GM06990 (cell line): ENCODE data around the gene GFRA4.

Source experiments
- DNase-seq: peaks from one replicate; pipeline ENCODE4 v3.0.0-alpha.2; 2011; ENCODE audit not compliant: insufficient read length; ENCODE audit errors: extremely low read depth
- H3K27me3 ChIP-seq: replicated peaks from 2 replicates; pipeline ENCODE4 v1.6.0; 2011; ENCODE audit warnings: low read length; ENCODE audit not compliant: control insufficient read depth, insufficient read depth
- H3K36me3 ChIP-seq: 2 replicates; pipeline ENCODE4 v1.5.1; 2011; ENCODE audit warnings: low read length; ENCODE audit not compliant: control insufficient read depth, insufficient read depth
- H3K4me3 ChIP-seq: replicated peaks from 2 replicates; pipeline ENCODE4 v1.5.1; 2011; ENCODE audit warnings: low read depth, mild to moderate bottlenecking, control low read depth, low read length
- TF ChIP-seq, protein P1 (sequence below): IDR thresholded peaks from 2 replicates; pipeline ENCODE4 v1.5.1; 2011; ENCODE audit warnings: low read length, control low read depth, mild to moderate bottlenecking, inconsistent platforms; ENCODE audit not compliant: insufficient read depth, poor library complexity, severe bottlenecking

GFRA4 gene

GRCh38 chr20:3658019-3658715, 5.0 kb downstream of the GFRA4 start:
- no peak overlapping the region for H3K4me3 ChIP-seq
- H3K27me3 ChIP-seq, result peaks cover 2% of the 10 kb centered on the region; the same call in 1 of the 2 replicates
- H3K36me3 ChIP-seq, result no peaks in the 10 kb centered on the region
- TF ChIP-seq, protein P1, sequence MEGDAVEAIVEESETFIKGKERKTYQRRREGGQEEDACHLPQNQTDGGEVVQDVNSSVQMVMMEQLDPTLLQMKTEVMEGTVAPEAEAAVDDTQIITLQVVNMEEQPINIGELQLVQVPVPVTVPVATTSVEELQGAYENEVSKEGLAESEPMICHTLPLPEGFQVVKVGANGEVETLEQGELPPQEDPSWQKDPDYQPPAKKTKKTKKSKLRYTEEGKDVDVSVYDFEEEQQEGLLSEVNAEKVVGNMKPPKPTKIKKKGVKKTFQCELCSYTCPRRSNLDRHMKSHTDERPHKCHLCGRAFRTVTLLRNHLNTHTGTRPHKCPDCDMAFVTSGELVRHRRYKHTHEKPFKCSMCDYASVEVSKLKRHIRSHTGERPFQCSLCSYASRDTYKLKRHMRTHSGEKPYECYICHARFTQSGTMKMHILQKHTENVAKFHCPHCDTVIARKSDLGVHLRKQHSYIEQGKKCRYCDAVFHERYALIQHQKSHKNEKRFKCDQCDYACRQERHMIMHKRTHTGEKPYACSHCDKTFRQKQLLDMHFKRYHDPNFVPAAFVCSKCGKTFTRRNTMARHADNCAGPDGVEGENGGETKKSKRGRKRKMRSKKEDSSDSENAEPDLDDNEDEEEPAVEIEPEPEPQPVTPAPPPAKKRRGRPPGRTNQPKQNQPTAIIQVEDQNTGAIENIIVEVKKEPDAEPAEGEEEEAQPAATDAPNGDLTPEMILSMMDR, result no peak
- DNase-seq, result no peak

DNA sequence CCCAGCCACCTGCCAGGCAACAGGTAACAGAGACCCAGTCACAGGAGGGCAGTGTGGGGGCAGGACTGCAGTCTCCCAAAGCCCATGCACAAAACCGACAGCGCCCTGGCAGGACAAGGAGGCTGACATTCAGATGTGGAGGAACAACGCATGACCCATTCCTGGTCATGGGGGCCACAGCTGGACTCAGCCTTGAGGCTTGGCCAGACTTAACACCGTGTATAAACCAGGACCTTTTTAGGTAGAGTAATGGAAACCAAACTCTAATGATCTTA, 8.1 kb downstream of the GFRA4 start:
- no peaks in the 10 kb centered on the region for H3K27me3 ChIP-seq
- H3K36me3 ChIP-seq, result no peaks in the 10 kb centered on the region
- no peak overlapping the region for H3K4me3 ChIP-seq
- TF ChIP-seq, protein P1, result no peak
- no peak for DNase-seq

DNA sequence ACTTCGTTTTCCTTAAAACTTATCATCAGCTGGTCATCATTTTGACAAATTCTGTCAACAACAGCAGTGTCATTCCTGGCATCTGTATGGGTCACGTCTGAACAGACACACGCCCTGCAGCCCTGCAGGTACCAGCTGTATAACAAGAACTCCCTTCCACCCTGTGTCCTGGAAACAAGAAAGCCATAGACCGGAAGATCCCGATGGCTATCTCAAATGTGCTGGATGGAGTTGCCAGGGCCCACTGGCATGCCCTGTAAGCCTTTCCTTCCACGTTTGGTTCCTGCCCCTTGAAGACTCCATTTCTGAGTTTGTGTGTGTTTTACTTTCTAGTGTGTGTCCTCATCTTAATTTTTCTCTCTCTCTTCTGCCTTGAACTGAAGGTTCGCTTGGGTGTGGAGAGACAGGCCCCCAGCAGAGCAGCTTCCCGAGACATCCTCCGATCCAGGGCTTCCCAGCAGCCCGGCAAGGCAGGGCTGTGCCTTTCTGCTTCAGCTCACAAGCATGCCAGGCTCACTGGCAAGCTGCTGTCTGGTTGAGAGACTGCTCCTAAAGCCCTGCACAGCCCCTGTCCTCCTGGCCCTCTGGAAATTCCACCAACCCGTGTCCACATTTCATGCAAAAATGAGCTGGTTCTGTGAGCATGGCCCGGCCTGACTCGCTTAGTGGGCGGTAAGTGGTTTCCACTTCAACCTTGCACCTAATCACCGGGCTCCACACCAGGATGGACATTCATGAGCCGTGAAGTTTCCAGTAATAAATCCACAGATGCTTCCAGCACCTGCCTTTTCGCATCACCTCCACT, 8.7 kb downstream of the GFRA4 start:
- Histone ChIP-seq H3K4me3 (no peak overlapping the region), H3K27me3 (no peaks in the 10 kb centered on the region), H3K36me3 (no peaks in the 10 kb centered on the region)
- DNase-seq, result no peak
- TF ChIP-seq, protein P1, result no peak

GRCh38 chr20:3653921-3654320, 9.3 kb downstream of the GFRA4 start:
- Histone ChIP-seq H3K27me3 (no peaks in the 10 kb centered on the region), H3K4me3 (no peak overlapping the region), H3K36me3 (no peaks in the 10 kb centered on the region)
- TF ChIP-seq, protein P1, result no peak
- DNase-seq, result no peak

DNA sequence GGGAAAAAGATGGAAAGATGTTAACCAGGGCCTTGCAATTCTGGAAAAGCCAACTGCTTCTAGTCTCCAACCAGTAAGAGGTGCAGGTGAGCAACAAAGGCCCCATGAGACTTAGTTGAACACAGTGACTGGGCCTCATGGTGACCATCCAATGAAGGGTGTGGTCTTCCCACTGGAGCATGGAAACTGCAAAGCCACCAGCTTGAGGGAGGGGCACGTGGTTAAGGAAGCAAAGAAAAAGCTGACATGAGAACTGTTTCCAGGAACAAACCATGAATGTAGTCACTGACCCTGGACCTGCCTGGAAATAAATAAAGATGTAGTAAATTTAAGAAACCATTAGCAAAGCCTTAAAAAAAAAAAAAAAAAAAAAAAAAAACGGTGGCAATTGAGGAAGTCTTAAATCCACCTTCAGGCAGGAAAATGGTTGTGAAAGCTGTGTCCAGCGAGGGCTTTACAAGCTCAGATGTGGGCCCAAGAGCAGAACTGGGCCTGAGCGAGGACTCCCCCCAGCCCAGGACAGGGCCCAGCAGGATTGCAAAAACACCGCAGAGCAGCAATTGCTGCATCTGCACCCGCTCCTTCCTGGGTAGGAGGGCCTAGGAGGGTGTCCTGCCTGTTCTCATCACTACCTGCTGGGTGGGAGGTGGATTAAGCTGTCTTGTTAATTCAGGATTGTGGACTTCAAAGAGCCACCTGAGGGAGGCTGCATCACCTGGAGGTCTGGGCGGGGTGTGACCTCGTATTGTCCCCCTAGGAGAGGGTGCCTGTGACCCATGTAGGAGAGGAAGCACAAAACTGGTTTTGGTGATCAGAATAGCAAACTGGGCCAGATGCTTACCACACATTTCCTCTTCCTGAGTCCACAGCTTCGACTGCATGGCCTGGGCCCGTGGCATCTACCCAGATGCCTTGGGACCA, 10.3 kb downstream of the GFRA4 start:
- Histone ChIP-seq H3K4me3 (no peak overlapping the region), H3K36me3 (no peaks in the 10 kb centered on the region), H3K27me3 (no peaks in the 10 kb centered on the region)
- TF ChIP-seq, protein P1, result no peak
- no peak for DNase-seq
